Activated T-cell treated with anti-CD3 and anti-CD28 coated beads, Interleukin-2, amount 50 U/mL, for 1 hour (primary cell): Measurements from ENCODE around the gene PIK3IP1.
"Not testable (repeated sequence)": the region's sequence is repeated elsewhere in the genome, so short reads cannot be mapped to it uniquely, and the experiment has no call there.

Experiments used
- DNase-seq: peaks from one replicate; pipeline ENCODE4 v3.0.0-alpha.2; 2020

Gene PIK3IP1

DNA sequence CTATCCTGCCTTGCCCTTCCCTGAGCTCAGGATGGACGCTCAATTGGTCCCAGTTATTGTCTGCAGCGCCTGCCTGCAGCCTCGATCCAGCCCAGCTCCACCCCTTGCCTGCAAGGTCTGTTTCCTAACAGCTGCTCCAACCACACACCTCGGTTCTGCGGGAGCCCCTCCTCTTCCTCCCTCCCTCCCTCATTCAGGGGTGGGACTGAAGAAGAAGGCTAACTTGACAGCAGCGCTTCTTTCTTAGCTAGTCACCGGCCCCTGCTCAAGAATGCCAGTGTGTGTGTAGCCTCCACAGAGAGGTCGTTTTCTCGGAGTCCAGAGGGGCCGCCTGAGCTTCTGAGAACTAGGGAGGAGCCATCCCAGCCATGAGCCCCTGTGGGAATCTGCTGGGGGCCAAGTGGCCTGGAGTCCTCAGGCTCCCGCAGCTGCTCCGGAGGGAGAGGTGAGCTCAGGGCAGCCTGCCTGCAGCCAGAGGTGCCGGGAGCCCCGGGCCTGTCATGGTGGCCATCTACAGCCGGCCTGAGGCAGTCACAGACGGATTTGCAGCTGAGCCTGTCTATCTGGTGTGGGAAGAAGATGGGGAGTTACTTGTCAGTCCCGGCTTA is 44.0 kb downstream of the PIK3IP1 start:
- peak; percentile 63 for DNase-seq

DNA sequence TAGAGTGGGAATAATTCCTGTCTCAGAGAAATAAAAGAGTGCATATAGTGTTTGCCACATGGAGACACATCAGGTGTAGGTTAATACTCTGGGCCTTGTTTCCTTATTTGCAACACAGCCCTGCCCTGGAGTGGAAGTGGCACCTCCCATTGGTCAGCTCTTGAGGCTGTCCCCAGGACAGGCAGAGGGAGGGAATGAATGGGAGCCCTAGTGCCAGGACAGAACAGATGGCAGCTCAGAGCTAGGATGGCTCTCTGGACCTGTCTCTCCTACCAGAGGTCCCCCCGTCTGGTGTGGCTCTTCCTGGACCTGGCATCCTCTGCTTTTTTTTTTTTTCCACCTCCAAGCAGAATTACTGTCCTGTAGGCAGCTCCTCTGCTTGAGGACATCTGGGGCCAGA is 44.6 kb downstream of the PIK3IP1 start:
- DNase-seq: no peak

DNA sequence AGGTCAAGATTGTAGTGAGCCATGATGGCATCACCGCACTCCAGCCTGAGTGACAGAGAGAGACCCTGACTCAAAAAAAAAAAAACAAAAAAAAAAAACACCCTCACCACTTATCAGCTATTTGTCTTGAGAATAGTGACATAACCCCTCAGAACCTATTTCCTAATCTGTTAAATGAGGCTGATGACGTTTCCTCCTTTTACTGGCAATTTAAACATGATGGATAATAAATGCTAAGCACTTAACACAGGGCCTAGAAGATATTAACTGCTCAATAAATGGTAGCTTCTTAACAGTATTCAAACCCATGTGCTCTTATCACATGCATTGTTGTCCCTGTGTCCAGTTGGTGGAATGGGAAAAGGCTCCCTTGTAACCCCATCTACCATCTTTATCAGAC is 45.6 kb downstream of the PIK3IP1 start:
- no peak for DNase-seq

DNA sequence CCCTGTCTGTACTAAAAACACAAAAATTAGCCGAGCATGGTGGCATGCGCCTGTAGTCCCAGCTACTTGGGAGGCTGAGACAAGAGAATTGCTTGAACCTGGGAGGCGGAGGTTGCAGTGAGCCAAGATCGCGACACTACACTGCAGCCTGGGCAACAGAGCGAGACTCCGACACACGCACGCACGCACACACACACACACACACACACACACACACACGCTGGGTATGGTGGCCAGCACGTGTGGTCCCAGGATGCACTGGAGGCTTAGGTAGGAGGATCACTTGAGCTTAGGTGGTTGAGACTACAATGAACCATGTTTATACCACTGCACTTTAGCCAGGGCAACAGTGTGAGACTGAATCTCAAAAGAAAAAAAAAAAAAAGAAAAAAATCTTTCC is 46.3 kb downstream of the PIK3IP1 start:
- DNase-seq: not testable (repeated sequence)

DNA sequence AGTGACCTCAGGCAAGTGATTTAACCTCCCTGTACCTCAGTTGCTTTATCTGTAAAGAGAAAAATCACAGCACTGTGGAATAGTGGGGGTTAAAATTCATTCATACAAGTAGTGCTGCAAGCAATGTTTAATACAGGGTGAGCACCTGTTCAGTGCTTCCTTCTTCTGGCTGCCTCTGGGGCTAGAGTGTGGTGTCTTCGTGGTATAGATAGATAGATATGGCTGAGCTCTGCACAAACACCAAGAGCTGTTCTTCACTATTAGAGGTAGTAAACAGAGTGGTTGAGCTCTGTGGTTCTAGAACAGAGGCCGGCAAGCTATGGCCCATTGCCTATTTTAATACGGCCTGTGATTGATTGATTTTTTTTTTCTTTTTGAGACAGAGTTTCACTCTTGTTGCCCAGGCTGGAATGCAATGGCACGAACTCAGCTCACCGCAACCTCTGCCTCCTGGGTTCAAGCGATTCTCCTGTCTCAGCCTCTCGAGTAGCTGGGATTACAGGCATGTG is 47.3 kb downstream of the PIK3IP1 start:
- no peak for DNase-seq

DNA sequence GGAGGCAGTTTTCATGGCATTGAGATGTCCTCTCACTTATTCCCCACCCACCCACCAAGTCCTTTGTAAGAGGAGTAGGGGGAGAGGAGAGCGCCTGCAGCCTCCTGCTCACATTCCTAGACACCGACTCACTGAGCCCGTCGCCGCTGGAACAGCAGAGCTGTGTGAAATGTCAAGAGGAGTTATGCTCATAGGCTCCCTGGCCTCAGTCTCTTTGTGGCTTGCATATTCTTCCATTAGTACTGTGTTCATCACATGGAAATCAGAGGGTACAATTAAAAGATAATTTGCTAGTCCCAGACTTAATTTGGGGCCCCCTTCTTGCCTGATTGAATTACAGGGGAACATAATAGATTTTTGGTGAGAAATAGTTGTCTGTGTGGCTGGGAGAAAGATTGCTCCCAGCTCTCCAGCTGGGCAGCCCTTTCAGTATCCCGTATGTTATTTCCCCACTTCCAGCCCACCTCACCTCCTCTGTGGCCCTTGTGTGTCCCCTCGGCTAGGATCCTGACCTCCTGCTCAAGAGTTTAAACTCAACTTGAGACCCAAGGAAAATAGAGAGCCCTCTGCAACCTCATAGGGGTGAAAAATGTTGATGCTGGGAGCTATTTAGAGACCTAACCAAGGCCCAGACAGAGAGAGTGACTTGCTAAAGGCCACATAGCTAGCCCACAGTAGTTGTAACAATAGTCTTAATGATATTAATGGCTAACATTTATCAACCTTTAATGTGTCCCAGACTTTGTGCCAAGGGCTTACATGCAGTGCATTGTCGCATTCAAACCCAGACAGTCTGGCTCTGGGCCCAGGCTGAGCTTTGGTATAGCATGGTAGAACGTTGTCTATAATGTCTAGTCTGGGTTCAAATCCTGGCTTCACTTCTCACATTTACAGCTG is 48.0 kb downstream of the PIK3IP1 start:
- DNase-seq: no peak

DNA sequence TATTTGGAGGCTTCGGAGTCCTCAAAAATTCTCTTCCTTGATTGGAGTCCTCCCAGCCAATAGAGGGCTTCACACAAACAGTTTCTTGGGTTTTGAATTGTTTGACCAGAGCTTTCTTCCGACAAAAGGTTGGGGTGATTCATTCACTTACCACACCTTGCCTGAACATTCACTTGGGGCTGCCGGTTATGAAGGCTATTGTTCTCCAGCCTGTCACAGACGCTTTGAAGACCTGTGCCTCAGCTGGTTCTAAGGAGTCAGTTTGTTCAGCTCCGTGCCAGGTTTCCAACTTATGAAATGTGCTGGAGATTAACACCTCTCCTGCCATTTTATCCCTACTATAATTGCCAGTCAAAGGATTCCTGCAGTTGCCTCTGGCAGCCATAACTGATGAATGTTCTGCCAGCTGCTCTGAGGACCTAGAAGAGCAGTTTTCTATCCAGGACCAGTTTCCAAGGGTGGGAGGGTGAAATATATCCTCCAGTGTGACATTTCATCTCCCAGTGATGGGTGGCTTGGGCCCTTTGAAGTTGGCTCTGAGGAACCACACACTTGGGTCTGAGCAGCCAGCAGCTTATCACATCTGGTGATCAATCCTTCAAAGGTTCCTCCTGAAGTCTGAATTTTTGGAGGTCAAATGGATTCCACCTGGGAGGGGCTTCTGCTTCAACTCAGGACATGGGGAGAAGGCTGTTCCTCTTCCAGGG is 48.8 kb downstream of the PIK3IP1 start:
- no peak for DNase-seq

DNA sequence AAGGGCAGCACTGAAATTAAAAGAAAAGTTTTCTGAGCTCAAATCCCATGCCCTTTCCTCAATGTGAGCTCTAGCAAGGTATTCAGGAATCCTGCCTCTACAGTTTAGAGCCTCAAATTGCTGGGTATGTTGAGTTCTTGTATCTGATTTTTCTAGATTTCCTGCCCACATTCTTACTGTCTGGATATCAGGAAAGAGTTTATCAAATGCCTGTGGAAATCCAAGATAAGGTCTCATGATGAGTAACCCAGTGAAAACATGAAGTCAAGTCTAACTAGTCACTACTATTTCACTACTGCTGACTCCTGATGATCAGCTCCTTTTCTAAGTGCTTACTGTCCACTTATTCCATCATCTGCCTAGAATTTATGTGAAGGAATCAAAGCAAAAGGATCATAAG is 50.4 kb downstream of the PIK3IP1 start:
- DNase-seq: no peak

DNA sequence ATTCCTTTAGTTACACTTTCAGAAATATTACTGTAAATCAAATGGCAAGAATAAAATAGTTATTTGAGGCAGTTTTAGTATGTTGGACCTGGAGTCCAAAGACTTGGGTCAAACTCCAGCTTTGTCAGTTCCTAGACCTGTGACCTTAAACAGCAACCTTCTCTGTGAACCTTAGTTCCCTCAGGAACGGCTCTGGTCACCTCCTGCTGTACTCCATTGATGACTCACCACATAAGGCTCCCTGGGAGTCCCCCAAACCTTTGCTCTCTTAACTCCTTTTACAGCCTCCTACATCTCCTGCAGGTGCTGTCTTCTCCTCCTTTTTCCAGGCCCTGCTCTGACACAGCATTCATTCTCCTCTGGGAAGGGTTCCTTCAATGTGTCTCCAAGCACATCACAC is 51.1 kb downstream of the PIK3IP1 start:
- no peak for DNase-seq

DNA sequence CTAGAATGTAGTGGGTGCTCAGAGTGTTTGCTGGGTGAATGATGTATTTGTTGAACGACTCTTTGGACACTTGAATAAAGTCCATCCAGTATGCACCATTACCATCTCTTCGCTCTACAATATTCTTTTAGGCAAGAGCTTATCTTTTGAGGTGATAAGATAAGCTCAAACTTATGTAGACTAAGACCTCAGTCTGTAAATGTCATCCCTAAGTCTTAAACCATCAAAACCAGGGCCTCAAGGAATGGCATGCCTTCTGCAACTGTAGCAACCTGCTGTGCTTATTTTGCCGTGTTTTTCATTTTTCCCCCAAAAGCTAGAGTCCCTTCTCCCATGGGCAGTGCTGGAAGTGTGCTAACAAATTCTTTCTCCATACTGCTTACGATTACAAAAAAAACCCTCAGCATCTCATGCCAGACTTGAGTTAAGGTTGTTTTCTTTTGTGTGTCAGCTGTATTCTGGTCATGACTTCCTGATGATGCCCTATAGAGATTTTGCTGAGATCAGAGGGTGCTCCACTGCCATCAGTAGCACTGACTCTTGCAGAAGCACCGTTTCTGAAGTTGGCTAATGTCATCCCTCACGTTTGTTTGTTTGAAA is 52.4 kb downstream of the PIK3IP1 start:
- DNase-seq: no peak

DNA sequence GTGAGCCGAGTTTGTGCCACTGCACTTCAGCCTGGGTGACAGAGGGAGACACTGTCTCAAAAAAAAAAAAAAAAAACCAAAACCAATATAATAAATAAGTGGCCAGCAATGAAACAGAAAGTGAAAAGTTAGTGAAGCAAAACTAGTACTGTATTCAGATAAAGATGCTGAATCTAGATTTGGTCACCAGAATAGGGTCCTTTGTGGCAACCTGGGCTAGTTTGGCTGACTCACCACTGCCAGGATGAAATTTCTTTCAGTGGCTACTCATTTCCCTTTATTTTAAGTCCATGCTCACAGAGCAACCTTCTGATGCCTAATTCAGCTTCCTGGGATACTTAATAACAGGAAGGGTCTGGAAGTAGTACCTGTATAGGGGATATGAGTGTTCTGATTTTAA is 54.2 kb downstream of the PIK3IP1 start:
- DNase-seq: no peak

DNA sequence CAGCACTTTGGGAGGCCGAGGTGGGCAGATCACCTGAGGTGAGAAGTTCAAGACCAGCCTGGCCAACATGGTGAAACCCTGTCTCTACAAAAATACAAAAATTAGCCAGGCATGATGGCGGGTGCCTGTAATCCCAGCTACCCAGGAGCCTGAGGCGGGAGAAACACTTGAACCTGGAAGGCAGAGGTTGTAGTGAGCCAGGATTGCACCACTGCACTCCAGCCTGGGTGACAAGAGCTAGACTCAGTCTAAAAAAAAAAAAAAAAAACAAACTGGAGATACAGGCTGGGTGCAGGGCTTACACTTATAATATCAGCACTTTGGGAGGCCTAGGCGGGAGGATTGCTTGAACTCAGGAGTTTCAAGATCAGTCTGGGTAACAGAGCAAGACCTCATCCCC is 56.2 kb downstream of the PIK3IP1 start:
- DNase-seq: not testable (repeated sequence)

DNA sequence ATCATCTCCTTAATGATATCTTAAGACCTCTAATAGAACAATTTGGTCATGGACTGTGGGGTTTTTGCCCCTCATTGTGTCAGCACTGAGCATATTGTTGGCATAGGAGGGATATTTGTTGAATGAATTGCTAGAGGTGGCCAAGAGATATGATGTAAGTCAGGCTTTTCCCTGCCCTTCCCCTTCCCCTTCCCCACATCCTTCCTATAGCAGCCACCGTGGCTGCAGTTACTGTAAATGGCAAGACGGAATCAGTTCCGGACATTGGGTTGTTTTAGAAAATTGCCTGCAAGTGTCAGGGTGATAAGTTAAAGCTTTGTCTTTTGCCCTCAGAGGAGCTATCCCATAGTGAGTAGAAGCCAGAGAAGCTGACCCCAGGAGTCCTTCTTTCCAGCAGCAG is 57.2 kb downstream of the PIK3IP1 start:
- DNase-seq: no peak

DNA sequence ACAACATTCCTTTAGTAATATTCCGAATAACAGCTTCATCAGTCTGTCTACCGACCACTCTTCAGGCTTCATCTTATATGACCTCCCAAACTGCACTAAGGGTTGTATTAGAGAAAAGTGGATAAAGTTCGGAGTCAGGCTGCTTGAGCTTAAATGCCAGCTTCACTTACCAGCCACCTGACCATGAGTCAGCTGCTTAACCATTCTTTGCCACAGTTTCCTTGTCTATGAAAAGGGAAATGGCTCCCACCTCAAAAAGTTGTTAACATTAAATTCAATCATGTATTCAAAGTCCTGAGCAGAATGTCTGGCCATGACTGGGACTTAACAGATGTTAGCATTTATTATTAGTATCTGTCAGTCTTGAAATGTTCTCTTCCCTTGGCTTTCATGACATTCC is 59.3 kb downstream of the PIK3IP1 start:
- no peak for DNase-seq
